Esophagus squamous epithelium (tissue), 4 donors: ENCODE measurements around the gene MAP3K5.
"Not testable (repeated sequence)": the region's sequence is repeated elsewhere in the genome, so short reads cannot be mapped to it uniquely, and the experiment has no call there.

Experiments used
- POLR2A ChIP-seq, 4 donors: fragments of 450-650 bp; IDR thresholded peaks; one replicate each; pipeline ENCODE4 v1.6.1; 2017; ENCODE audit warnings: antibody characterized with exemption in 4 of 4, mild to moderate bottlenecking in 4 of 4, moderate library complexity in 3 of 4
- TF ChIP-seq, protein P1 (sequence below), 6 experiments: fragments of 450-650 bp in 4 of 6; fragments of 200-600 bp in 2 of 6; sonication (generic) in 2 of 6; IDR thresholded peaks; one replicate each; pipeline ENCODE4 v1.5.1; 2016 to 2019; ENCODE audit warnings: antibody characterized with exemption in 6 of 6, mild to moderate bottlenecking in 4 of 6, moderate library complexity in 4 of 6

GRCh38 chr6:136789440-136789839 lies 2.8 kb downstream of the MAP3K5 start:
- not testable (repeated sequence) for TF ChIP-seq POLR2A (IDR thresholded peaks at IDR 0.05)
- TF ChIP-seq, protein P1, sequence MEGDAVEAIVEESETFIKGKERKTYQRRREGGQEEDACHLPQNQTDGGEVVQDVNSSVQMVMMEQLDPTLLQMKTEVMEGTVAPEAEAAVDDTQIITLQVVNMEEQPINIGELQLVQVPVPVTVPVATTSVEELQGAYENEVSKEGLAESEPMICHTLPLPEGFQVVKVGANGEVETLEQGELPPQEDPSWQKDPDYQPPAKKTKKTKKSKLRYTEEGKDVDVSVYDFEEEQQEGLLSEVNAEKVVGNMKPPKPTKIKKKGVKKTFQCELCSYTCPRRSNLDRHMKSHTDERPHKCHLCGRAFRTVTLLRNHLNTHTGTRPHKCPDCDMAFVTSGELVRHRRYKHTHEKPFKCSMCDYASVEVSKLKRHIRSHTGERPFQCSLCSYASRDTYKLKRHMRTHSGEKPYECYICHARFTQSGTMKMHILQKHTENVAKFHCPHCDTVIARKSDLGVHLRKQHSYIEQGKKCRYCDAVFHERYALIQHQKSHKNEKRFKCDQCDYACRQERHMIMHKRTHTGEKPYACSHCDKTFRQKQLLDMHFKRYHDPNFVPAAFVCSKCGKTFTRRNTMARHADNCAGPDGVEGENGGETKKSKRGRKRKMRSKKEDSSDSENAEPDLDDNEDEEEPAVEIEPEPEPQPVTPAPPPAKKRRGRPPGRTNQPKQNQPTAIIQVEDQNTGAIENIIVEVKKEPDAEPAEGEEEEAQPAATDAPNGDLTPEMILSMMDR (IDR thresholded peaks at IDR 0.05) = not testable (repeated sequence)
